Measurements from ENCODE around the gene FOXL2NB. TPM values are rescaled to one million over a fixed set of nuclear protein-coding genes. Genes with fewer than 3 reads are reported as not detected.

Gene FOXL2NB
- total RNA-seq = not detected in 2 replicates

GRCh38 chr3:138946663-138947494, at the start of gene FOXL2NB, which contains the start of gene FOXL2:
Gene FOXL2NB (plus strand): TSS chr3:138947217. CDS start chr3:138947365, 148 bp downstream.
Gene FOXL2 (minus strand): TSS chr3:138947137. CDS start chr3:138946722, 415 bp downstream.

Other genes with a start within 250 kb of the FOXL2NB start
- 10.1 and 17.6 TPM in 2 replicates for gene PIK3CB, start 112.3 kb upstream of the FOXL2NB start, total RNA-seq
- under 0.01 TPM in 1 of 2 replicates, not detected in the other for gene FOXL2, start 80 bp upstream of the FOXL2NB start, total RNA-seq
- gene PRR23A, start 59.1 kb downstream of the FOXL2NB start, total RNA-seq = not detected in 2 replicates
- gene PRR23B, start 73.7 kb downstream of the FOXL2NB start, total RNA-seq = not detected in 2 replicates
- not detected in 2 replicates for gene PRR23C, start 97.7 kb downstream of the FOXL2NB start, total RNA-seq

All from smooth muscle cell of the umbilical artery (primary cell).